Head of caudate nucleus (tissue), 42 donors: ENCODE data around the gene GPRIN2.
"Not testable (repeated sequence)": the region's sequence is repeated elsewhere in the genome, so short reads cannot be mapped to it uniquely, and the experiment has no call there.

ENCODE experiments used
- DNase-seq, 42 donors: peaks; one replicate each; pipeline versions ENCODE4 v3.0.0 to v3.0.0-alpha.2; 2020 to 2021; ENCODE audit warnings: mixed read lengths in 7 of 42
- intact Hi-C: fragments of 100-400 bp; cut with DNase I; formaldehyde crosslinking; loops from one replicate; pipeline ENCODE4 v1.15.0; 2022

The GPRIN2 gene

GRCh38 chr10:46573314-46573713 lies 16.9 kb upstream of the GPRIN2 start:
- intact Hi-C loops, DNase-seq: not testable (repeated sequence)

- not testable (repeated sequence) for DNase-seq
These were observed 16.3 kb upstream of the GPRIN2 start for GRCh38 chr10:46572765-46573164.

GRCh38 chr10:46570655-46571054 lies 14.2 kb upstream of the GPRIN2 start:
- intact Hi-C loops, result not testable (repeated sequence)

More at GRCh38 chr10:46572765-46573164, 16.3 kb upstream of the GPRIN2 start:
- intact Hi-C loops, result not testable (repeated sequence)

GRCh38 chr10:46567151-46567550 lies 10.7 kb upstream of the GPRIN2 start:
- intact Hi-C loops, result not testable (repeated sequence)
- DNase-seq, result peak in 2 of 42 donors; percentile 10 to 19

More at GRCh38 chr10:46570655-46571054, 14.2 kb upstream of the GPRIN2 start:
- DNase-seq, result not testable (repeated sequence)

GRCh38 chr10:46565591-46566332 lies 9.3 kb upstream of the GPRIN2 start:
- intact Hi-C loops, result not testable (repeated sequence)
- DNase-seq, result peak; percentile 18 to 86 (median 70)

GRCh38 chr10:46560952-46561351 lies 4.5 kb upstream of the GPRIN2 start:
- intact Hi-C loops, result no loop called here
- peak in 13 of 42 donors; percentile 0 to 33 (median 3) for DNase-seq

- intact Hi-C loops, result no loop called here
- peak in 35 of 42 donors; percentile 0 to 44 (median 10) for DNase-seq
These were observed 3.9 kb upstream of the GPRIN2 start for GRCh38 chr10:46560381-46560780.

- intact Hi-C loops, result no loop called here
- peak in 24 of 42 donors; percentile 0 to 42 (median 8) for DNase-seq
These were observed 2.8 kb upstream of the GPRIN2 start for GRCh38 chr10:46559231-46559671.

- DNase-seq, result peak in 32 of 42 donors; percentile 0 to 42 (median 8)
- intact Hi-C loops, result no loop called here
These were observed 2.1 kb upstream of the GPRIN2 start for GRCh38 chr10:46558392-46559185.

- peak in 2 of 42 donors; percentile 1 to 4 for DNase-seq
- intact Hi-C loops, result no loop called here
These were observed 1.6 kb upstream of the GPRIN2 start for GRCh38 chr10:46558122-46558391.

- intact Hi-C loops, result no loop called here
- peak in 36 of 42 donors; percentile 1 to 45 (median 8) for DNase-seq
These were observed 1.1 kb upstream of the GPRIN2 start for GRCh38 chr10:46557319-46558121.

GRCh38 chr10:46555713-46556514 lies 544 bp downstream of the GPRIN2 start:
- intact Hi-C loops, result no loop called here

GRCh38 chr10:46555366-46555712 lies 1.1 kb downstream of the GPRIN2 start:
- DNase-seq, result peak in 21 of 42 donors; percentile 0 to 42 (median 5)
- intact Hi-C loops, result no loop called here

More at GRCh38 chr10:46555713-46556514, 544 bp downstream of the GPRIN2 start:
- DNase-seq, result peak in 37 of 42 donors; percentile 1 to 46 (median 12)

- intact Hi-C loops, result no loop called here
- peak in 11 of 42 donors; percentile 0 to 16 (median 2) for DNase-seq
These were observed 2.2 kb downstream of the GPRIN2 start for GRCh38 chr10:46554166-46554781.

- peak in 37 of 42 donors; percentile 0 to 43 (median 8) for DNase-seq
- intact Hi-C loops, result no loop called here
These were observed 3.0 kb downstream of the GPRIN2 start for GRCh38 chr10:46553238-46554049.

- intact Hi-C loops, result no loop called here
- peak in 33 of 42 donors; percentile 0 to 43 (median 8) for DNase-seq
These were observed 3.8 kb downstream of the GPRIN2 start for GRCh38 chr10:46552526-46553237.
